Tibial artery (tissue), 4 donors: ENCODE measurements around the gene ICE1.

Source experiments
- DNase-seq, 2 donors: peaks; one replicate each; pipeline ENCODE4 v3.0.0-alpha.2; 2019
- H3K27ac ChIP-seq, 2 donors: fragments of 200-600 bp; sonication (generic) in 1 of 2; 1 replicate in 1 of 2; 2 replicates in 1 of 2; pipeline ENCODE4 v1.5.1; 2018 to 2019; ENCODE audit warnings: mild to moderate bottlenecking in 1 of 2
- H3K27me3 ChIP-seq, 2 donors: fragments of 200-600 bp; sonication (generic) in 1 of 2; one replicate each; pipeline versions ENCODE4 v1.5.1 to v1.6.0; 2016 to 2019
- H3K36me3 ChIP-seq, 3 donors: fragments of 200-600 bp; sonication (generic) in 2 of 3; one replicate each; pipeline ENCODE4 v1.5.1; 2016 to 2019; ENCODE audit warnings: mild to moderate bottlenecking in 2 of 3
- H3K4me1 ChIP-seq, 4 donors: fragments of 200-600 bp; sonication (generic) in 2 of 4; 1 replicate in 3 of 4; 2 replicates in 1 of 4; pipeline ENCODE4 v1.5.1; 2016 to 2019
- H3K4me3 ChIP-seq, 2 donors: fragments of 200-600 bp; sonication (generic) in 1 of 2; 1 replicate in 1 of 2; 2 replicates in 1 of 2; pipeline ENCODE4 v1.5.1; 2018 to 2019; ENCODE audit warnings: mild to moderate bottlenecking in 2 of 2
- H3K9me3 ChIP-seq, 3 donors: fragments of 200-600 bp; sonication (generic) in 1 of 3; one replicate each; pipeline ENCODE4 v1.5.1; 2016 to 2019
- CTCF ChIP-seq, 2 experiments: fragments of 200-600 bp in 1 of 2; fragments of 450-650 bp in 1 of 2; IDR thresholded peaks; one replicate each; pipeline ENCODE4 v1.5.1; 2017 to 2019; ENCODE audit warnings: antibody characterized with exemption in 2 of 2, mild to moderate bottlenecking in 1 of 2, moderate library complexity in 1 of 2
- intact Hi-C: fragments of 100-400 bp; cut with DNase I; formaldehyde crosslinking; loops from one replicate; pipeline ENCODE4 v1.15.0; 2023; ENCODE audit warnings: low total_unique reads

ICE1 gene

DNA sequence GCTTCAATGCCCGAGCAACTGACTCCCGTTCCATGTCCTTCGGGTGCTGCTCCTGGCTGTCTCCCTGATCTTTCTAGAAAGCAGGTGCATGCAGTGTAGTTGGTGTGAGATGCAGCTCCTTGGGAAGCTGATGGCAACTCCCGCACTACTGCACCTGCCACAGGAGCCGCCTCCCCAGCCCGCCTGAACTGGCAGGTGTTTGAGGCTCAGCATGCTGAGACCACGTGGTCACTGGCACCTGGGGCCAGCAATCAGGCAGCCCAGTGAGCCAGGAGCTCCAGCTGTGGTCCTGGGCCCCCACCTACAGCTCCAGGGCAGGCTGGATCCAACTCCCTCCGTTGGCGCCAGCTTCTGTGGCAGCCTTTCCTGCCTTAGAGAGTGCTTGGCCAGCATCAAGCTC lies 111.5 kb downstream of the ICE1 start:
- Histone ChIP-seq H3K9me3 (no peaks in the 10 kb centered on the region), H3K27me3 (peaks cover 0 to 3% of the 10 kb centered on the region in 2 donors), H3K36me3 (no peaks in the 10 kb centered on the region), H3K4me3 (no peak overlapping the region), H3K27ac (no peak overlapping the region), H3K4me1 (no peaks in the 10 kb centered on the region)
- no peak for TF ChIP-seq CTCF (IDR thresholded peaks at IDR 0.05)
- DNase-seq, result no peak
- intact Hi-C loops, result no loop called here

DNA sequence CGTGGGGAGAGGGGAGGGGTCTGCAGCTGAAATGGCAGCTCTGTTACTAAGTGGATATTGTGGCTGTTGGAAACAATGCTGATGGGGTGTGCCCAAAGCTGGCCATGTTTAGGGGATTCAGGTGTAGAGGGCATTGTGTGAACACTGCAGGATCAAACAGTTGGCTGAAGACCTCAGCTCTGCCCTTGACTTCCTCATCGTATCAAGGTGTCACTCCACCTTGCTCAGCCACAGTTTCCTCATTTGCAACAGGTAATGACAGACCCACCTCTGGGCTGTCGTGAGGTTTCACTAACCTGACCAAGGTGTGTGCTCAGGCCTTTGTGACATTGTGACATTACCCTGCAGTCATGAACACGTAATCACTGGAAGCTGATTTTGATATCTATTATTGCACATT lies 111.9 kb downstream of the ICE1 start:
- intact Hi-C loops, result no loop called here

DNA sequence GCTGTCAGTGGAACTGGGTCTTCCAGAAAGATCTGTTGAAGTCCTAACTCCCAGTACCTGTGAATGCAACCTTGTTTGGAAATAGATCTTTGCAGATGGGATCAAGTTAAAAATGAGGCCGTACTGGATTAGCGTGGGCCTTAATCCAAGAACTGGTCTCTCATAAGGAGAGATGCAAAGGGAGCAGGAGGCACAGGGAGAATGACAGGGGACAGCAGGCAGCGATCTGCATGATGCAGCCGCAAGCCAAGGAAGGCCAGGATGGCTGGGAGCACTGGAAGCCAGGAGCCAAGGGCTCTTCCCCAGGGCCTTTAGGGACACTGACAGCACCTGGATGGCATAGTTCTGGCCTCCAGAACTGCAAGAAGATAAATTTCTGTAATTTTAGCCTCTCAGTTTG lies 114.4 kb downstream of the ICE1 start:
- H3K4me3 ChIP-seq, result no peak overlapping the region
- intact Hi-C loops, result no loop called here
- no peak for DNase-seq
- H3K27me3 ChIP-seq, result peaks cover 0 to 3% of the 10 kb centered on the region in 2 donors
- no peak overlapping the region for H3K27ac ChIP-seq
- H3K36me3 ChIP-seq, result no peaks in the 10 kb centered on the region
- H3K9me3 ChIP-seq, result no peaks in the 10 kb centered on the region
- H3K4me1 ChIP-seq, result no peaks in the 10 kb centered on the region
- TF ChIP-seq CTCF (IDR thresholded peaks at IDR 0.05), result no peak

More for the DNA sequence above, 111.9 kb downstream of the ICE1 start:
- DNase-seq, result no peak
- no peak overlapping the region for H3K4me3 ChIP-seq
- H3K27me3 ChIP-seq, result peaks cover 0 to 3% of the 10 kb centered on the region in 2 donors
- no peaks in the 10 kb centered on the region for H3K9me3 ChIP-seq
- H3K4me1 ChIP-seq, result no peaks in the 10 kb centered on the region
- H3K36me3 ChIP-seq, result no peaks in the 10 kb centered on the region
- no peak overlapping the region for H3K27ac ChIP-seq
- no peak for TF ChIP-seq CTCF (IDR thresholded peaks at IDR 0.05)

DNA sequence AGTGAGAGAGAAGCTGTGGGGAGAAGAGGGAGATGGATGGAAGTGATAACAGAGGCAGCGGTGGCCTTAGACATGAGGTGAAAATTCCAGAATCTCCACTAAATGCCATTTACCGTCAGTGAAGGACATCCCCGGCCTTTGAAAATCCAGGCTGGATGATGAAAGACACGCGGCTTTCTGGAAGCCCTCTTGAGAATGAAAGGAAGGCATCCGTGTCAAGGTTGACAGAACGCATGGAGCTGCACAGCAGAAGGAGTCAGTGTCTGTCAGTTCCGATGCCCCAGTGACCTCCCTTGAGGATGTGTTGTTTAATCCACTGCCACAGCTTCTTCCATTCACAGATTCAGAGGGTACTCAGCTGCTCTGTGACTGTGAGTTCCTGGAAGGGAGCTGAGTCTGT lies 114.9 kb downstream of the ICE1 start:
- Histone ChIP-seq H3K27ac (no peak overlapping the region), H3K9me3 (no peaks in the 10 kb centered on the region), H3K36me3 (no peaks in the 10 kb centered on the region), H3K4me3 (no peak overlapping the region), H3K4me1 (no peaks in the 10 kb centered on the region), H3K27me3 (peaks cover 0 to 3% of the 10 kb centered on the region in 2 donors)
- intact Hi-C loops, result no loop called here
- DNase-seq, result no peak
- no peak for TF ChIP-seq CTCF (IDR thresholded peaks at IDR 0.05)

DNA sequence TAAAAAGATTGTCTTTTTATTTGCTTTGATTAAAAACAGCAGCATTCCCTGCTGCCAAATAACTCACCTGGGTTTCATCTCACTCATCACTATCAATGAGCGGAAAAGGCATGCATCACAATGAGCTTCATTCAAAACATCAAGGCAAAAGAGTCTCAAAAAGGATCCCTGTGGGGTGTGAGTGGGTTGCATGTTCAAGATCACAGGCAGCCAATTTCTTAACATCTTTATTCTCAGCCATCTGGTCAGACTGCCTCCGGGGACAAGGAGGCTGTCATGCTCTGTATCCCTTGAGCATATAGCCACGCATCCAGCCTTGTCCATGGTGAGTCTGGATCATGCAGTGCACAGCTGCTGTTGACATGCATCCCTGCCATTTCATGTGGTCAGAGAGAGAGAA lies 117.1 kb downstream of the ICE1 start:
- Histone ChIP-seq H3K9me3 (no peaks in the 10 kb centered on the region), H3K4me1 (no peaks in the 10 kb centered on the region), H3K4me3 (no peak overlapping the region), H3K27me3 (no peaks in the 10 kb centered on the region), H3K27ac (no peak overlapping the region), H3K36me3 (no peaks in the 10 kb centered on the region)
- intact Hi-C loops, result no loop called here
- TF ChIP-seq CTCF (IDR thresholded peaks at IDR 0.05), result no peak
- no peak for DNase-seq
